CD4-positive, CD25-positive, alpha-beta regulatory T cell (primary cell): ENCODE results near the gene CLN3. TPM values are rescaled to one million over a fixed set of nuclear protein-coding genes. Genes with fewer than 3 reads are reported as not detected.

Experiments used
- ATAC-seq, 2 donors: fragments of 150-1000 bp; cut with Tn5 transposase; one replicate each; pipeline ENCODE4 v1.10.0; 2021; ENCODE audit warnings: low read depth in 2 of 2, moderate number of reproducible peaks in 2 of 2, moderate library complexity in 1 of 2
- DNase-seq, 3 donors: peaks; one replicate each; pipeline versions ENCODE4 v3.0.0 to v3.0.0-alpha.2; 2012 to 2022; ENCODE audit warnings: mixed read lengths in 1 of 3
- H3K27ac ChIP-seq: one replicate; pipeline ENCODE4 v1.7.0; 2013; ENCODE audit warnings: mild to moderate bottlenecking, low read length; ENCODE audit not compliant: insufficient read depth, poor library complexity, severe bottlenecking
- H3K27me3 ChIP-seq: one replicate; pipeline ENCODE4 v1.7.0; 2013; ENCODE audit warnings: low read length; ENCODE audit not compliant: control insufficient read depth, insufficient read depth
- H3K36me3 ChIP-seq: one replicate; pipeline ENCODE4 v1.7.0; 2013; ENCODE audit warnings: mild to moderate bottlenecking, low read length, moderate library complexity; ENCODE audit not compliant: control insufficient read depth, insufficient read depth
- H3K4me1 ChIP-seq: 2 replicates; pipeline ENCODE4 v1.7.0; 2013; ENCODE audit warnings: mild to moderate bottlenecking, low read length; ENCODE audit not compliant: insufficient read depth, control insufficient read depth, poor library complexity, severe bottlenecking
- H3K4me3 ChIP-seq: one replicate; pipeline ENCODE4 v1.7.0; 2013; ENCODE audit warnings: low read depth, mild to moderate bottlenecking, low read length, moderate library complexity
- H3K9me3 ChIP-seq, 2 experiments: 1 replicate in 1 of 2; 2 replicates in 1 of 2; pipeline ENCODE4 v1.7.0; 2013; ENCODE audit warnings: low read length in 2 of 2, mild to moderate bottlenecking in 1 of 2, moderate library complexity in 1 of 2; ENCODE audit not compliant: control insufficient read depth in 2 of 2
- H3K27ac Mint-ChIP-seq, 3 donors: one replicate each; pipeline ENCODE4 v1.8.0; 2020 to 2022; ENCODE audit warnings: mild to moderate bottlenecking in 3 of 3, mixed read lengths in 3 of 3, moderate library complexity in 2 of 3
- H3K27me3 Mint-ChIP-seq: one replicate; pipeline ENCODE4 v1.8.0; 2022; ENCODE audit warnings: mild to moderate bottlenecking, mixed read lengths
- H3K36me3 Mint-ChIP-seq: one replicate; pipeline ENCODE4 v1.8.0; 2020; ENCODE audit warnings: mixed read lengths
- H3K4me1 Mint-ChIP-seq, 4 donors: one replicate each; pipeline ENCODE4 v1.8.0; 2020 to 2022; ENCODE audit warnings: mixed read lengths in 4 of 4, mild to moderate bottlenecking in 1 of 4
- H3K4me3 Mint-ChIP-seq, 4 donors: one replicate each; pipeline ENCODE4 v1.8.0; 2020 to 2022; ENCODE audit warnings: mild to moderate bottlenecking in 4 of 4, mixed read lengths in 4 of 4, moderate library complexity in 3 of 4
- H3K9me3 Mint-ChIP-seq, 7 donors: one replicate each; pipeline ENCODE4 v1.8.0; 2020 to 2022; ENCODE audit warnings: mixed read lengths in 7 of 7, mild to moderate bottlenecking in 3 of 7, moderate library complexity in 2 of 7
- polyA plus RNA-seq, 4 donors: library from polyadenylated mRNA; unstranded; fragments of 300-500 nt; fragmentation: Illumina TruSeq; gene quantifications; one replicate each; pipeline ENCODE4 v1.2.3, GENCODE V29; 2021
- total RNA-seq: library from RNA; stranded (reverse); gene quantifications from one replicate; pipeline ENCODE4 v1.2.3, GENCODE V29; 2022

CLN3 gene
- total and polyA plus RNA-seq, 5 donors from 2014 or later = 24.8 to 55.2 (median 31.7) TPM

DNA sequence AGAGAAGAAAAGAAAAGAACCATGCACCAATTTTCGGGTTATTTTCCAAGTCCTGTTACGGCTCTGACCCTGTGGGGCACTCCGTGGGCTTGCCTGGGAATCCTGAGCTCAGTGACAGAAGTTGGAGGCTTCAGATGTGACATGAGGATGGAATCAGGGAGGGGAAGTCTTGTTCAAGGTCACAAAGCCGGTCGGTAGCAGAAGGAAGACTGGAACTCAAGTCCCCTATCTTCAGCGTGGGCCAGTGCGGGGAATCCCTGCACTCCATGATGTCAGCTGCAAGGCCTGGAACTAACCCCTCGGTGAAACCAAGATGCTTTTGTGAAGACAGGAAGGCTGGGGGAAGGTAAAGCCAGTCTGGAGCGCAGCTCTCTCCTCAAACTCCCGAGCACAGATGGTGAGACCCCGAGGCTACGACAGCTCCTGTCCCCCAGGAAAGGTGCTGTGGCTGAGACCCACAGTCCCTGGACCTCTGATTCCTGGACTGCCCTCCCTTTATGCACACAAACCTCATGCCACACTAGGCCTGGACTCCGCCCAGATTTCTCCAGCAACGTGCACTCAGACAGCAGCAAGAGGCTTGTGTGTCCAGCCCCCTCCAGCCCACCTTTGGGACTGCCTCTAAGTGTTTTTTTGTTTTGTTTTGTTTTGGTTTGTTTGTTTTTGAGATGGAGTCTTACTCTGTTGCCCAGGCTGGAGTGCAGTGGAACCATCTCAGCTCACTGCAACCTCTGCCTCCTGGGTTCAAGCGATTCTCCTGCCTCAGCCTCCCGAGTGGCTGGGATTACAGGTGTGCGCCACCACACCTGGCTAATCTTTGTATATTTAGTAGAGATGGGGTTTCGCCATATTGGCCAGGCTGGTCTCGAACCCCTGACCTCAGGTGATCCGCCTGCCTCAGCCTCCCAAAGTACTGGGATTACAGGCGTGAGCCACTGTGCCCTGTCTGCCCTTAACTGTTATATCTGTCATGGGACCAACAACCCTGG, 20.2 kb upstream of the CLN3 start:
- no peaks in the 10 kb centered on the region for H3K9me3 Mint-ChIP-seq
- Histone ChIP-seq H3K27ac (no peak overlapping the region), H3K9me3 (no peaks in the 10 kb centered on the region), H3K36me3 (no peaks in the 10 kb centered on the region), H3K27me3 (no peaks in the 10 kb centered on the region), H3K4me3 (no peak overlapping the region), H3K4me1 (peaks cover 13% of the 10 kb centered on the region)
- H3K27ac Mint-ChIP-seq = peak overlapping the region in 2 of 3 donors; percentile 80 to 83
- no peaks in the 10 kb centered on the region for H3K36me3 Mint-ChIP-seq
- no peak for ATAC-seq
- H3K4me3 Mint-ChIP-seq = no peak overlapping the region
- peaks cover 9% of the 10 kb centered on the region for H3K27me3 Mint-ChIP-seq
- H3K4me1 Mint-ChIP-seq = peaks cover 0 to 26% (median 7%) of the 10 kb centered on the region in 4 donors
- no peak for DNase-seq

DNA sequence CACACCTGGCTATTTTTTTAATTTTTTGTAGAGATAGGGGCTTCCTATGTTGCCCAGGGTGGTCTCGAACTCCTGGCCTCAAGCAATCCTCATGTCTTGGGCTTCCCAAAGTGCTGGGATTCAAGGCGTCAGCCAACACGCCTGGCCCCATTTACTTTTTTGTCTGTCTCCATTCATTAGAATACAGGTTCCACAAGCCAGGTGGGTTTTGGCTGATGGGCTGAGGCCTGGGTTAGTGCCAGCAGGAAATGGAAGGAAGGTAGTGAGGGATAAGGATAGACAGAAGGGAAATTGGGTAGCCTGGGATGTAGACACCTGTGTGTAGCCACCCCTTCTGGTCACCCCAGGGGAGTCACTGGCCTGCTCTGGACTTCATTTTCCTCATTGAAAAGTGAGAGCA, 19.2 kb upstream of the CLN3 start:
- Mint-ChIP-seq H3K36me3 (no peaks in the 10 kb centered on the region), H3K27me3 (peaks cover 7% of the 10 kb centered on the region), H3K4me3 (no peak overlapping the region), H3K9me3 (no peaks in the 10 kb centered on the region), H3K27ac (no peak overlapping the region), H3K4me1 (peaks cover 0 to 32% (median 8%) of the 10 kb centered on the region in 4 donors)
- Histone ChIP-seq H3K27ac (no peak overlapping the region), H3K9me3 (no peaks in the 10 kb centered on the region), H3K4me1 (peaks cover 13% of the 10 kb centered on the region), H3K4me3 (no peak overlapping the region), H3K36me3 (no peaks in the 10 kb centered on the region), H3K27me3 (no peaks in the 10 kb centered on the region)
- DNase-seq (no peak), ATAC-seq (no peak)

DNA sequence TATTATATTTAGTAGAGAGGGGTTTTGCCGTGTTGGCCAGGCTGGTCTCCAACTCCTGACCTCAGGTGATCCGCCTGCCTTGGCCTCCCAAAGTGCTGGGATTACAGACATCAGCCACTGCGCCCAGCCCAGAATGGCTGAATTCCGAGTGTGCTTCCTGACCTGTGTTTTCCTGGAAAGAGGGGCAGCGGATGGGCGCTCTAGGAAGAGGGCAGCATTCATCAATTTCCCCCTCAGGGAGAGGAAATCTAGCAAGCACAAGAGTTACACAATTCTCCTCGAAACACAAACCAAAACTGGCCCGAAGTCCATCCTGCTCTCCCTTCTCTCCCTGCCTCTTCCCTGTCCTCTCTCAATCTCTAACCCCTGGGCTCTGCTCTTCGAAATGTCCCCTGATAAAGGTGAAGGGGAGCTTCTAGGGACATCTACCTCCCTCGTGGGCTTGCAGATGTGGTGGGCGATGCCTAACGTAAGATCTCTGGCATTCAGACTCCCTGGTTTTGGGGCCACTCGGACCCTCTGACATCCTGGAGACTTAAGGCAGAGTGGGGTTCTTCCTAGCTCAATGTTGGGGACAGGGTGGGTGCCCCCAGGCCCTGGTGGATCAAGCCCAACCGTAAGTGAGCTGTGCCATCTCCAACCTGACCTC, 13.7 kb upstream of the CLN3 start:
- Mint-ChIP-seq H3K4me3 (no peak overlapping the region), H3K9me3 (no peaks in the 10 kb centered on the region), H3K27ac (peak overlapping the region in 2 of 3 donors; percentile 38 to 77), H3K4me1 (peaks cover 0 to 21% (median 9%) of the 10 kb centered on the region in 4 donors), H3K36me3 (no peaks in the 10 kb centered on the region), H3K27me3 (peaks cover 10% of the 10 kb centered on the region)
- H3K27me3 ChIP-seq = no peaks in the 10 kb centered on the region
- H3K9me3 ChIP-seq = no peaks in the 10 kb centered on the region
- no peaks in the 10 kb centered on the region for H3K36me3 ChIP-seq
- no peak overlapping the region for H3K4me3 ChIP-seq
- DNase-seq (no peak), ATAC-seq (no peak)
- H3K27ac ChIP-seq = no peak overlapping the region
- H3K4me1 ChIP-seq = peaks cover 13% of the 10 kb centered on the region

DNA sequence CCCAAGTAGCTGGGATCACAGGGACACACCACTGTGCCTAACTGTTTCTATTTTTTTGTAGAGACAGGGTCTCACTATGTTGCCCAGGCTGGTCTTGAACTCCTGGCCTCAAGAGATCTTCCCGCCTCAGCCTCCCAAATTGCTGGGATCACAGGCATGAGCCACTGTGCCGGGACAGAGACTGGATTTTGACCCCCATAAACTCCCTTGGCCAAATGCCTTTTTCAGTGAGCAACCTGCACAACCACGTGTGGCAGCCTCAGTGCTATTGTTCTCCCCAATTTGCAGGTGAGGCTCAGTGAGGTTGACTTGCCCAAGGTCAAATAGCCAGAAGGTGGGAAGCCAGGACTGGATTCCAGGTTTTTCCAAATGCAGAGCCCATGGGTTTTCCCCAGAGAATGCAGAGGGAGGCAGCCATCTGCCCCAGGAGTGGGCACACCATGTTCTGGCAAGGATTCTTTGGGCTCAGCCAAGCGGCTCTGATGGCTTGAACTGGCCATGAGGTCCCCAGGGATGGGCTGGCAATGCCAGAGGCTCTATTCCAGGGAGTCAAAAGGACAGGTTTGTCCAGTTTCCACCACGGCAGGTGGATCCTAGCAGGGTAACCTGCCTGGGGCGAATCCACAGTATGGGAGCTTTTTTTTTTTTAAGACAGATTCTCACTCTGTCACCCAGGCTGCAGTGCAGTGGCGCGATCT, 13.0 kb upstream of the CLN3 start:
- H3K4me3 ChIP-seq = no peak overlapping the region
- ATAC-seq (no peak), DNase-seq (no peak)
- peaks cover 13% of the 10 kb centered on the region for H3K4me1 ChIP-seq
- H3K27me3 ChIP-seq = no peaks in the 10 kb centered on the region
- no peaks in the 10 kb centered on the region for H3K9me3 ChIP-seq
- no peaks in the 10 kb centered on the region for H3K36me3 Mint-ChIP-seq
- H3K9me3 Mint-ChIP-seq = no peaks in the 10 kb centered on the region
- H3K4me1 Mint-ChIP-seq = peaks cover 0 to 26% (median 7%) of the 10 kb centered on the region in 4 donors
- no peak overlapping the region for H3K27ac ChIP-seq
- H3K4me3 Mint-ChIP-seq = no peak overlapping the region
- H3K27ac Mint-ChIP-seq = no peak overlapping the region
- H3K36me3 ChIP-seq = no peaks in the 10 kb centered on the region
- peaks cover 10% of the 10 kb centered on the region for H3K27me3 Mint-ChIP-seq

DNA sequence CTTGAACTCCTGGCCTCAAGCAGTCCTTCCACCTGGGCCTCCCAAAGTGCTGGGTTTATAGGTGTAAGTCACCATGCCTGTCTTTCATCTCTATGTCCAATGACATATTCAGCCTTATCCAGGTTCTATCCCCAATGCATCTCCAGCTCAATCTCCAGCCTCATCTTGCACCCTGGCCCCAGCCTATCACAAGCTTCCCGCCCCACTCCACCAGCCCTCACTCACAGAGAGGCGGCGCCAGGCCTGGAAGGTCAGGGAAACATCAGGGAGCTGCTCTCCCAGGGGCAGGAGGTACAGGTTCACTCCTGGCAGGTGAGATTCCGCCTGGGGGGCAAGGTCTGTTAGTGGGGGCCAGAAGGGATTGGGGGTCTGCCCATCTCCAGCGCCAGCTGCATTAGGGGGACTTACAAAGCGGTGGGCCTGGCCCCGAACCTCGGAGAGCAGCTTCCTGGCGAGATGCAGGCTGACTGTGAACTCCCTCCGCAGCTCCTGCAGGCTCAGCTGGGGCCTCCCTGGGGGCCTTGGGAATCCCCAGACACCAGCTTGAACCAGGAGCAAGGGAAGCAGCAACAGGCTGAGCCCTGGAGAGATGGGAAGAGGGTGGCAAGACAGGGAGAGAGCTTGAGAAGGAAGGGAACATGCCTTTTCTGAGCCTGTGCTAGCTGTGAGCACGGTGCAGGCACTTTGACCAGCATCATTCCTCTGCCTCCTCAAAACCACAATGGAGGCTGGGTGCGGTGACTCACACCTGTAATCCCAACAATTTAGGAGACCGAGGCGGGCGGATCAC, 11.8 kb upstream of the CLN3 start:
- H3K36me3 ChIP-seq = no peaks in the 10 kb centered on the region
- no peak overlapping the region for H3K4me3 ChIP-seq
- H3K27ac Mint-ChIP-seq = peak overlapping the region in 2 of 3 donors; percentile 60 to 64
- no peak overlapping the region for H3K27ac ChIP-seq
- DNase-seq = no peak
- no peaks in the 10 kb centered on the region for H3K9me3 ChIP-seq
- H3K4me1 Mint-ChIP-seq = peaks cover 0 to 27% (median 7%) of the 10 kb centered on the region in 4 donors
- ATAC-seq = no peak
- H3K9me3 Mint-ChIP-seq = no peaks in the 10 kb centered on the region
- no peaks in the 10 kb centered on the region for H3K27me3 ChIP-seq
- H3K36me3 Mint-ChIP-seq = no peaks in the 10 kb centered on the region
- H3K4me1 ChIP-seq = peaks cover 13% of the 10 kb centered on the region
- H3K4me3 Mint-ChIP-seq = peak overlapping the region in 1 of 4 donors; percentile 76
- peaks cover 10% of the 10 kb centered on the region for H3K27me3 Mint-ChIP-seq

DNA sequence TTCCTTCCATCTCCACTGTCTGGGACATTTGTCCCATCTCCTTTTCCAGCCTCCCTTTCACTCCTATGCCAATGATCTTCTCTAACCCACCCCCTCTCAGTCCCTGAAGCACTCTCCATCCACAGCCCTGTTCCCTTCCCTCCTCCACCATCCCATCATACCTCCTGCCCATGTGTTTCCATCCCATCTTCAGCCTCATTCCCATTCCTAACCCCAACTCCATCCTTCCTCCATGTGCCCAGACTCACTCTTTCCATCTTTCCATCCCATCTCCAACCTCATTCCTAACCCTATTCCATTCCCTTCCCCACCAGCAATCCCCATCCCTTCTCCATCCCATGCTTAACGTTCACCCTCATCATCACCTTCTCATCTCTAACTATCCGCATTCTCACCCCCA, 10.4 kb upstream of the CLN3 start:
- Histone ChIP-seq H3K27ac (no peak overlapping the region), H3K36me3 (no peaks in the 10 kb centered on the region), H3K9me3 (no peaks in the 10 kb centered on the region), H3K4me1 (peaks cover 2% of the 10 kb centered on the region), H3K27me3 (no peaks in the 10 kb centered on the region), H3K4me3 (no peak overlapping the region)
- Mint-ChIP-seq H3K4me3 (no peak overlapping the region), H3K9me3 (no peaks in the 10 kb centered on the region), H3K27me3 (peaks cover 10% of the 10 kb centered on the region), H3K36me3 (peaks cover 3% of the 10 kb centered on the region), H3K27ac (no peak overlapping the region), H3K4me1 (peaks cover 0 to 21% (median 3%) of the 10 kb centered on the region in 4 donors)
- no peak for ATAC-seq
- no peak for DNase-seq
